Right atrium auricular region (tissue), 2 donors: ENCODE data around the gene MORC2. TPM values are rescaled to one million over a fixed set of nuclear protein-coding genes. Genes with fewer than 3 reads are reported as not detected.

Source experiments
- DNase-seq: peaks from one replicate; pipeline ENCODE4 v3.0.0-alpha.2; 2019; ENCODE audit warnings: low spot score
- H3K27ac ChIP-seq, 2 donors: fragments of 200-600 bp; sonication (generic); 1 replicate in 1 of 2; 2 replicates in 1 of 2; pipeline ENCODE4 v1.5.1; 2016 to 2019
- H3K27me3 ChIP-seq, 2 donors: fragments of 200-600 bp; sonication (generic); one replicate each; pipeline versions ENCODE4 v1.5.1 to v1.6.0; 2017 to 2019
- H3K36me3 ChIP-seq: fragments of 200-600 bp; sonication (generic); one replicate; pipeline ENCODE4 v1.5.1; 2016
- H3K4me1 ChIP-seq, 2 donors: fragments of 200-600 bp; sonication (generic); one replicate each; pipeline versions ENCODE4 v1.5.1 to v1.6.0; 2017 to 2019
- H3K4me3 ChIP-seq, 2 donors: fragments of 200-600 bp; sonication (generic); 1 replicate in 1 of 2; 2 replicates in 1 of 2; pipeline ENCODE4 v1.5.1; 2017 to 2019; ENCODE audit warnings: mild to moderate bottlenecking in 1 of 2, moderate library complexity in 1 of 2
- H3K9me3 ChIP-seq, 2 donors: fragments of 200-600 bp; sonication (generic); one replicate each; pipeline ENCODE4 v1.5.1; 2019
- total RNA-seq, 2 donors: library from RNA; depleted of rRNA; stranded (reverse); fragments of >200 nt; gene quantifications; one replicate each; pipeline ENCODE4 v1.1.0, GENCODE V29; 2016
- TF ChIP-seq, protein P1 (sequence below), 2 donors: fragments of 200-600 bp; sonication (generic); IDR thresholded peaks; one replicate each; pipeline ENCODE4 v1.5.1; 2019; ENCODE audit warnings: antibody characterized with exemption in 2 of 2

MORC2 gene
- total RNA-seq, 2 donors from 2014 or later: 20.1 to 21.0 TPM

DNA sequence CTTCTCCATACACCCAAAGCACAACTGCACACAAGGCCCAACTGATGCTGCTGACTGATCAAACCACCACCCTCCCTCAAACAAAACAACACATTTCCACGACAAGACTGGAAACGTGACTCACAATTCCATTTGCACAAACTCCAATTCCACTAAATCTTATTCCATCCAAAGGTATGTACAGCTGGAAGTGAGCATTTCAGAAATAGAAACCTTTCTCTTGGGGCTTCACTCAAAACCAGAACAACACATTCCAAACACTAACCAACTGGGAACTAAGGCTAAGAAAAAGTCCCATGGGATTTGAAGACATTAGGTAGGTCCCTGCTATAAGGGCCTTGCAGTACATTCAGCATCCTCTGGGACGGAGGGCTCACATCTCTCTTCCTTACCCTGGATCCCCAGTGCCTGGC, 19.6 kb downstream of the MORC2 start:
- DNase-seq: no peak
- Histone ChIP-seq H3K36me3 (peaks cover 49% of the 10 kb centered on the region), H3K27me3 (no peaks in the 10 kb centered on the region), H3K27ac (no peak overlapping the region), H3K4me1 (peaks cover 0 to 37% of the 10 kb centered on the region in 2 donors), H3K4me3 (no peak overlapping the region), H3K9me3 (no peaks in the 10 kb centered on the region)
- TF ChIP-seq, protein P1, sequence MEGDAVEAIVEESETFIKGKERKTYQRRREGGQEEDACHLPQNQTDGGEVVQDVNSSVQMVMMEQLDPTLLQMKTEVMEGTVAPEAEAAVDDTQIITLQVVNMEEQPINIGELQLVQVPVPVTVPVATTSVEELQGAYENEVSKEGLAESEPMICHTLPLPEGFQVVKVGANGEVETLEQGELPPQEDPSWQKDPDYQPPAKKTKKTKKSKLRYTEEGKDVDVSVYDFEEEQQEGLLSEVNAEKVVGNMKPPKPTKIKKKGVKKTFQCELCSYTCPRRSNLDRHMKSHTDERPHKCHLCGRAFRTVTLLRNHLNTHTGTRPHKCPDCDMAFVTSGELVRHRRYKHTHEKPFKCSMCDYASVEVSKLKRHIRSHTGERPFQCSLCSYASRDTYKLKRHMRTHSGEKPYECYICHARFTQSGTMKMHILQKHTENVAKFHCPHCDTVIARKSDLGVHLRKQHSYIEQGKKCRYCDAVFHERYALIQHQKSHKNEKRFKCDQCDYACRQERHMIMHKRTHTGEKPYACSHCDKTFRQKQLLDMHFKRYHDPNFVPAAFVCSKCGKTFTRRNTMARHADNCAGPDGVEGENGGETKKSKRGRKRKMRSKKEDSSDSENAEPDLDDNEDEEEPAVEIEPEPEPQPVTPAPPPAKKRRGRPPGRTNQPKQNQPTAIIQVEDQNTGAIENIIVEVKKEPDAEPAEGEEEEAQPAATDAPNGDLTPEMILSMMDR (IDR thresholded peaks at IDR 0.05): no peak

DNA sequence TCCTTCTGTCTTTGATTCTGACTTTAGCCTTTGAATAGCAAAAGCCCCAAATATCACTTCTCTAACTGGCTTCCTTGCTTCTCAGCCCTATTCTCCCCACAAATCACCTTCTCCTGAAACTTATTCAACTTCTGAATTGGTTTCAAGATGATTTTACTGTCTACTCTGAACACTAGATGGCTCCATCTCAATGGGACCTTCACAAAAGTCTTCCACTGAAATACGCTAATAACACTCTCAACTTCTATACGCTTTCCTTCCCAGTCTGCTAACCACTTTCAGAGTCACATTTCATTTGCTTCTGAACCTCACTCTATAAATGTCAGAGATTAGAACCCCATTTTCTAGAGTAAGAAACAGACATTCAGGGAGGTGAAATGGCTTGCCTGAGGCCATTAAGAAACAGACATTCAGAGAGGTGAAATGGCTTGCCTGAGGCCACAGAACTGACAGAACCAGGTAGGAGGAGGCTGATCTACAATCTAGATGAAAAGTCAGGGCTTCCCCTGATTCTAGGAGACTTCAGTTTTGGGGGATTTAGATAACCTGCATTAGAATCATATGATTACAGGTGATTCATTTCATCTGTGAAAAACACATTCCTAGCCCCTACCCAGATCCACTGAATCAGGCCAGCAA, 20.6 kb downstream of the MORC2 start:
- Histone ChIP-seq H3K36me3 (peaks cover 59% of the 10 kb centered on the region), H3K4me1 (peaks cover 0 to 37% of the 10 kb centered on the region in 2 donors), H3K27ac (peak overlapping the region; percentile 66 to 80), H3K4me3 (no peak overlapping the region), H3K27me3 (no peaks in the 10 kb centered on the region), H3K9me3 (no peaks in the 10 kb centered on the region)
- TF ChIP-seq, protein P1 (IDR thresholded peaks at IDR 0.05): peak in 1 of 2 donors; percentile 76
- no peak for DNase-seq

DNA sequence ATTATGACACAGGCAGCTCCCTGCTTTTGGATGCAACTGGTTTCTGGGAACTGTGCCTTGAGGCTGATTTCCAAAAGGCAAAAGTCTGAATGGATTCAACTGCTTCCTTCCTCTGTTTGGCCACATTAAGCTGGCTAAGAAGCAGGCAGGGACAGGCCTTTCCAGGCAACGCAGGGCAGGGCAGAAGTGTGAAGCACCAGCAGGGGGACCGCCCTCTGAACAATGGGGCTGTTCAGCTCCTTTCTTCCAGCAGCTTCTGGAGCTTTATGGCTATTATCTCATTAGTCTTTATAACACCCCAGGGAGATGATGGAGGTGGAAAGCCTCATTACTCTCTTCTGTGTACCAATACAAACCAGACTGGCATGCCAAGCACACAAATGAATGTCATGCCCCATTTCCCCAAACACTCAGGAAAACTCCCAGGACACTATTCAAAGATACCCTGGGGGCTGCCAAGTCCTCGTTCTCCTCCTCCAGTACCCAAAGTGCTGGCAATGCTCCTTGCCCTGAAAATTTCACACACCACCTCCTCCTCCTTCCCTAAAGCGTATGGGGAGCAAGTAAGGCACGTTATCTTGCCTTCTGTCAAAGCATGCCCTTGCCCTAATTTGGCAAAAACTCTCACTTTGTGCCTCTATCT, 21.3 kb downstream of the MORC2 start:
- no peaks in the 10 kb centered on the region for H3K27me3 ChIP-seq
- H3K36me3 ChIP-seq: peaks cover 65% of the 10 kb centered on the region
- TF ChIP-seq, protein P1 (IDR thresholded peaks at IDR 0.05): no peak
- DNase-seq: peak; percentile 69
- peak overlapping the region; percentile 66 to 80 for H3K27ac ChIP-seq
- no peak overlapping the region for H3K4me3 ChIP-seq
- H3K9me3 ChIP-seq: no peaks in the 10 kb centered on the region
- H3K4me1 ChIP-seq: peaks cover 0 to 37% of the 10 kb centered on the region in 2 donors

DNA sequence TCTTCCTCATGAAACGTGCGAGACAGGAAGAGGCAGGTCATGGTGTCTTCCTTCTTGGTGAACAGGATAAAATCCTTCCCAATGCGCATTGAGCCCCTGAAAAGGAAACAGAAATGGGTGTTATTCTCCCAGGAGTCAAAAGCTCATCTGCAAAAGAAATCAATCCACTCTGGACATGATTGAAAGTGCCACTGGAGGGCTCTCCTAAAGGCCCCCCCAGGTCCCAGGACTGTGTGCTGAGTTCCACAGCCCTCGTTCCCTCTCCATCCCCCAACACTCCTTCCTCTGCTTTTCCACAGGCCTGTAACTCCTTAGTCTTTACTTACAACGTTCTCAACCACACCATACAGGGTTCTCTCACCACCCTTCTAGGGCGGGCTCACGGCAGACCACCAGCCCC, 22.2 kb downstream of the MORC2 start:
- TF ChIP-seq, protein P1 (IDR thresholded peaks at IDR 0.05): no peak
- no peak for DNase-seq
- Histone ChIP-seq H3K9me3 (no peaks in the 10 kb centered on the region), H3K4me1 (peaks cover 0 to 37% of the 10 kb centered on the region in 2 donors), H3K27me3 (no peaks in the 10 kb centered on the region), H3K27ac (peak overlapping the region; percentile 66 to 80), H3K4me3 (no peak overlapping the region), H3K36me3 (peaks cover 74% of the 10 kb centered on the region)

DNA sequence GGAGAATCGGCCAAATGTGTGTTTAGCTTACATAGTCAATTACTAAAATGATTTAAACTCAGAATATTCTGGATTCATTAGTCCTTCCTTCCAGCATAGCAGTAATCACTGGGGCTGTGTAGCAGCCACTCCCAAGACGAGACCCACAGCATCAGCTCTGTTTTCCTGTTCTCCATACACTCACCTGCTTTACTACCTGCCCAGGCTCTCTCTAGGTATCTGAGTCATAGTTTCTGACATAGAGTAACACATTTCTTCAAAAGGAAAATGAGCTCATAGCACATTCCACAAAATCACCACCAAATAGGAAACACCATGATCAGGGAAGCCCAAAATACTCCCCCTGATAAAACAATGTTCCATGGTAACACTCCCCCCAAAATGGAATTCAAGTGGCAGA, 22.9 kb downstream of the MORC2 start:
- Histone ChIP-seq H3K27me3 (no peaks in the 10 kb centered on the region), H3K9me3 (no peaks in the 10 kb centered on the region), H3K36me3 (peaks cover 74% of the 10 kb centered on the region), H3K27ac (peak overlapping the region; percentile 66 to 80), H3K4me3 (no peak overlapping the region), H3K4me1 (peaks cover 0 to 37% of the 10 kb centered on the region in 2 donors)
- TF ChIP-seq, protein P1 (IDR thresholded peaks at IDR 0.05): no peak
- DNase-seq: no peak
